Measurements from ENCODE around the gene SYNPO2. TPM values are rescaled to one million over a fixed set of nuclear protein-coding genes. Genes with fewer than 3 reads are reported as not detected.
A peak's percentile ranks its signal among the peaks of the same experiment; 100 is the strongest.
"Not testable (repeated sequence)": the region's sequence is repeated elsewhere in the genome, so short reads cannot be mapped to it uniquely, and the experiment has no call there.

The SYNPO2 gene
- total RNA-seq, 1 experiment from 2014 or later = 0.04 TPM

GRCh38 chr4:119067670-119068360, 179.2 kb downstream of the SYNPO2 start:
- Histone ChIP-seq H3K27ac (ENCODE audit: low read length) (peak overlapping the region; percentile 27; the same call in 1 of the 2 replicates), H3K4me2 (ENCODE audit: low read length) (peak overlapping the region; percentile 24; the same call in 1 of the 2 replicates), H3K4me1 (ENCODE audit: insufficient read depth, low read length) (peaks cover 13% of the 10 kb centered on the region)
- POLR2A ChIA-PET (ENCODE audit: unreplicated experiment); H2AFZ ChIP-seq (ENCODE audit: low read length); H3K9ac ChIP-seq (ENCODE audit: low read length); DNase-seq; H4K20me1 ChIP-seq (ENCODE audit: low read length); H3K36me3 ChIP-seq (ENCODE audit: low read depth, low read length); H3K79me2 ChIP-seq (ENCODE audit: low read length); H3K9me3 ChIP-seq (ENCODE audit: low read length); H3K9me2 ChIP-seq (replicated peaks; ENCODE audit: low read length); H3F3A ChIP-seq (ENCODE audit: low read length, unreplicated experiment); H3K4me3 ChIP-seq (ENCODE audit: low read length); ATAC-seq; BruUV-seq (replicated peaks); H3K27me3 ChIP-seq (ENCODE audit: low read length); intact Hi-C loops (cut with micrococcal nuclease); CTCF ChIA-PET: not testable (repeated sequence)

GRCh38 chr4:119068529-119068962, 179.9 kb downstream of the SYNPO2 start:
- peak overlapping the region; percentile 27; the same call in 1 of the 2 replicates for H3K27ac ChIP-seq (ENCODE audit: low read length)
- intact Hi-C loops (cut with micrococcal nuclease) = no loop called here

GRCh38 chr4:119070301-119070700, 181.6 kb downstream of the SYNPO2 start:
- no peak overlapping the region for H2AFZ ChIP-seq (ENCODE audit: low read length)
- TF ChIP-seq EZH2 (IDR thresholded peaks at IDR 0.05; ENCODE audit: low read length, unreplicated experiment) (no peak), CTCF (conservative IDR thresholded peaks at IDR 0.05; ENCODE audit: low read depth, low read length) (no peak), EZH2phosphoT487 (IDR thresholded peaks at IDR 0.05; ENCODE audit: borderline replicate concordance, low read length) (no peak)
- DNase-seq = no peak
- no peak overlapping the region for H3K4me3 ChIP-seq (ENCODE audit: low read length)
- H3K4me1 ChIP-seq (ENCODE audit: insufficient read depth, low read length) = peaks cover 13% of the 10 kb centered on the region
- no peaks in the 10 kb centered on the region for H3K9me3 ChIP-seq (ENCODE audit: low read length)
- intact Hi-C loops (cut with micrococcal nuclease) = no loop called here
- no peaks in the 10 kb centered on the region for H3K79me2 ChIP-seq (ENCODE audit: low read length)
- H3K4me2 ChIP-seq (ENCODE audit: low read length) = no peak overlapping the region
- H3K9me2 ChIP-seq (replicated peaks; ENCODE audit: low read length) = no peaks in the 10 kb centered on the region
- H3F3A ChIP-seq (ENCODE audit: low read length, unreplicated experiment) = no peaks in the 10 kb centered on the region
- H4K20me1 ChIP-seq (ENCODE audit: low read length) = no peaks in the 10 kb centered on the region
- BruUV-seq (replicated peaks) = no TSS peak
- H3K36me3 ChIP-seq (ENCODE audit: low read depth, low read length) = no peaks in the 10 kb centered on the region
- no peak for ATAC-seq
- CTCF ChIA-PET = no interaction called here
- no peak overlapping the region for H3K27ac ChIP-seq (ENCODE audit: low read length)
- no peaks in the 10 kb centered on the region for H3K27me3 ChIP-seq (ENCODE audit: low read length)
- POLR2A ChIA-PET (ENCODE audit: unreplicated experiment) = no interaction called here
- no peak overlapping the region for H3K9ac ChIP-seq (ENCODE audit: low read length)

More at GRCh38 chr4:119068529-119068962, 179.9 kb downstream of the SYNPO2 start:
- Histone ChIP-seq H4K20me1 (ENCODE audit: low read length) (no peaks in the 10 kb centered on the region), H3K4me2 (ENCODE audit: low read length) (peak overlapping the region; percentile 24; the same call in 1 of the 2 replicates), H3F3A (ENCODE audit: low read length, unreplicated experiment) (no peaks in the 10 kb centered on the region), H3K4me1 (ENCODE audit: insufficient read depth, low read length) (peaks cover 13% of the 10 kb centered on the region), H2AFZ (ENCODE audit: low read length) (peak overlapping the region; percentile 9; the same call in 1 of the 2 replicates), H3K9ac (ENCODE audit: low read length) (no peak overlapping the region), H3K9me3 (ENCODE audit: low read length) (no peaks in the 10 kb centered on the region), H3K27me3 (ENCODE audit: low read length) (no peaks in the 10 kb centered on the region), H3K79me2 (ENCODE audit: low read length) (no peaks in the 10 kb centered on the region), H3K36me3 (ENCODE audit: low read depth, low read length) (no peaks in the 10 kb centered on the region), H3K9me2 (replicated peaks; ENCODE audit: low read length) (no peaks in the 10 kb centered on the region), H3K4me3 (ENCODE audit: low read length) (0 out of 2 replicates have a peak overlapping the region, but pooled peaks have one; percentile 9)
- BruUV-seq (replicated peaks) = no TSS peak
- peak; percentile 96 for ATAC-seq
- peak; percentile 64 for DNase-seq
- ChIA-PET CTCF (no interaction called here), POLR2A (ENCODE audit: unreplicated experiment) (no interaction called here)
- TF ChIP-seq EZH2phosphoT487 (IDR thresholded peaks at IDR 0.05; ENCODE audit: borderline replicate concordance, low read length) = no peak
- no peak for TF ChIP-seq EZH2 (IDR thresholded peaks at IDR 0.05; ENCODE audit: low read length, unreplicated experiment)
- no peak for TF ChIP-seq CTCF (conservative IDR thresholded peaks at IDR 0.05; ENCODE audit: low read depth, low read length)
